OCI-LY3 (cell line): ENCODE results near the gene STH.

Experiments used
- H2AFZ ChIP-seq: fragments of 200-600, 300-600 bp; shearing (Covaris generic); 2 replicates; pipeline ENCODE4 v1.6.0; 2014; ENCODE audit warnings: antibody characterized with exemption, low read depth, low read length
- H3K27ac ChIP-seq: fragments of 200-600, 300-600 bp; sonication (generic); 2 replicates; pipeline ENCODE4 v1.5.1; 2014; ENCODE audit warnings: mild to moderate bottlenecking, low read length, moderate library complexity, mixed read lengths
- H3K27me3 ChIP-seq: fragments of 200-600, 300-600 bp; sonication (generic); 2 replicates; pipeline ENCODE4 v1.6.1; 2014; ENCODE audit warnings: low read depth, low read length, mixed read lengths
- H3K36me3 ChIP-seq: fragments of 200-600, 300-600 bp; sonication (generic); replicated peaks from 2 replicates; pipeline ENCODE3; 2014; ENCODE audit warnings: low read depth, low read length, mixed read lengths
- H3K4me1 ChIP-seq: fragments of 300-600, 200-600 bp; sonication (generic); 2 replicates; pipeline ENCODE4 v1.6.1; 2014; ENCODE audit warnings: low read length, mixed read lengths
- H3K4me2 ChIP-seq: fragments of 200-600, 300-600 bp; sonication (generic); 2 replicates; pipeline ENCODE4 v1.6.1; 2014; ENCODE audit warnings: low read length, mixed read lengths
- H3K4me3 ChIP-seq: fragments of 300-600, 200-600 bp; sonication (generic); 2 replicates; pipeline ENCODE4 v1.5.1; 2014; ENCODE audit warnings: antibody characterized with exemption, mild to moderate bottlenecking, low read length, moderate library complexity
- H3K79me2 ChIP-seq: fragments of 300-600, 200-600 bp; shearing (Covaris generic); 2 replicates; pipeline ENCODE4 v1.6.1; 2014; ENCODE audit warnings: mild to moderate bottlenecking, low read length, mixed read lengths
- H3K9ac ChIP-seq: fragments of 300-600, 200-600 bp; shearing (Covaris generic); 2 replicates; pipeline ENCODE4 v1.6.0; 2014; ENCODE audit warnings: mild to moderate bottlenecking, low read length, moderate library complexity
- H3K9me3 ChIP-seq: fragments of 200-600, 300-600 bp; shearing (Covaris generic); 2 replicates; pipeline ENCODE4 v1.6.1; 2014; ENCODE audit warnings: low read length, mixed read lengths; ENCODE audit not compliant: insufficient read depth
- H4K20me1 ChIP-seq: fragments of 200-600, 300-600 bp; sonication (generic); 2 replicates; pipeline ENCODE4 v1.6.1; 2016; ENCODE audit warnings: low read length, mixed read lengths; ENCODE audit not compliant: insufficient read depth
- CTCF ChIP-seq: fragments of 200-600, 300-600 bp; sonication (generic); IDR thresholded peaks from 2 replicates; pipeline ENCODE4 v1.5.1; 2014; ENCODE audit warnings: antibody characterized with exemption, low read length, low read depth
- EZH2phosphoT487 ChIP-seq: fragments of 200-600 bp; shearing (Covaris generic); IDR thresholded peaks from 2 replicates; pipeline ENCODE4 v1.6.1; 2018; ENCODE audit warnings: antibody characterized with exemption, mixed run types, low read depth

STH gene

DNA sequence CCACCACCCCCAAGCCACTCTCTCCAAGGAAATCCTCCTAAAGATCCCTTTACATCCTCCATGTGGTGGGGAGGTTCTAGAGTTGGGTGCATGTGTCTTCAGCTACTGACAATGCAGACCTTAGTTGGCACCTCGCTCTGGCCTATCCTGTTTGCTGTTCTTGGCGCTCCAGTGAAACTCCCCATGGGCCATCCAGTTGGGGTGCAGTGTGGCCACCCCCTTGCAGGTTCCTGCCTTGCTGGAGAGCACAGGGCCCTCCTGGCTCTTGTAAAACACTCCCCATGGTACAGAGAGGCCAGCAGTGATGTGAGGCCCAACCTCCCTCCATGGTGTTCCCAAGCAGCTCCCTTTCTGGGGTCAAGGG is 22.7 kb upstream of the STH start:
- Histone ChIP-seq H3K4me2 (no peak overlapping the region), H3K79me2 (no peaks in the 10 kb centered on the region)

GRCh38 chr17:45976755-45977505 is 22.1 kb upstream of the STH start:
- Histone ChIP-seq H2AFZ (no peak overlapping the region), H3K36me3 (no peaks in the 10 kb centered on the region), H3K4me1 (peaks cover 16% of the 10 kb centered on the region), H4K20me1 (no peaks in the 10 kb centered on the region), H3K9me3 (no peaks in the 10 kb centered on the region), H3K27ac (no peak overlapping the region), H3K79me2 (no peaks in the 10 kb centered on the region), H3K27me3 (0 out of 2 replicates have a peak, but pooled peaks cover 6% of the 10 kb centered on the region), H3K4me3 (no peak overlapping the region), H3K4me2 (no peak overlapping the region), H3K9ac (no peak overlapping the region)
- TF ChIP-seq CTCF (no peak), EZH2phosphoT487 (no peak)

More for the DNA sequence above, 22.7 kb upstream of the STH start:
- 0 out of 2 replicates have a peak, but pooled peaks cover 6% of the 10 kb centered on the region for H3K27me3 ChIP-seq
- H2AFZ ChIP-seq = no peak overlapping the region
- H3K4me3 ChIP-seq = no peak overlapping the region
- no peak overlapping the region for H3K9ac ChIP-seq
- no peaks in the 10 kb centered on the region for H3K9me3 ChIP-seq
- peaks cover 16% of the 10 kb centered on the region for H3K4me1 ChIP-seq
- TF ChIP-seq CTCF (no peak), EZH2phosphoT487 (no peak)
- no peak overlapping the region for H3K27ac ChIP-seq
- no peaks in the 10 kb centered on the region for H4K20me1 ChIP-seq
- no peaks in the 10 kb centered on the region for H3K36me3 ChIP-seq

DNA sequence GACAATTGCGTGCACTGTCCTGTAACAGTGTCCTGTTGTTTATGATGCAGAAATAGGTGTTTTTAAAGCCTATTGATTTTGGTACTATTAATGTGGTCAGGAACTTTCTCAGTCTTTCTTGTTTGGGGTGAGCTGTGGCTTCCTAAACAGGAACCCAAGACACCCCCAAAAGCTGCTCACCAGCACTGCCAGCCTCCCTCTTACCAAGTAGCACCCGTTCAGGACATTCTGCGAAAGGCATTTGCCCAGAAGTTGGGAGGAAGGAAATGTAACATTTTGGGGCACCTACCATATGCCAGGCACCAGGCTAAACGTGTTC is 21.6 kb upstream of the STH start:
- no peaks in the 10 kb centered on the region for H3K9me3 ChIP-seq
- no peaks in the 10 kb centered on the region for H3K79me2 ChIP-seq
- no peak overlapping the region for H3K4me3 ChIP-seq
- peaks cover 16% of the 10 kb centered on the region for H3K4me1 ChIP-seq
- 0 out of 2 replicates have a peak, but pooled peaks cover 5% of the 10 kb centered on the region for H3K27me3 ChIP-seq
- no peak overlapping the region for H2AFZ ChIP-seq
- H3K36me3 ChIP-seq = no peaks in the 10 kb centered on the region
- no peaks in the 10 kb centered on the region for H4K20me1 ChIP-seq
- no peak overlapping the region for H3K9ac ChIP-seq
- no peak overlapping the region for H3K27ac ChIP-seq
- no peak overlapping the region for H3K4me2 ChIP-seq
- no peak for TF ChIP-seq EZH2phosphoT487
- no peak for TF ChIP-seq CTCF

DNA sequence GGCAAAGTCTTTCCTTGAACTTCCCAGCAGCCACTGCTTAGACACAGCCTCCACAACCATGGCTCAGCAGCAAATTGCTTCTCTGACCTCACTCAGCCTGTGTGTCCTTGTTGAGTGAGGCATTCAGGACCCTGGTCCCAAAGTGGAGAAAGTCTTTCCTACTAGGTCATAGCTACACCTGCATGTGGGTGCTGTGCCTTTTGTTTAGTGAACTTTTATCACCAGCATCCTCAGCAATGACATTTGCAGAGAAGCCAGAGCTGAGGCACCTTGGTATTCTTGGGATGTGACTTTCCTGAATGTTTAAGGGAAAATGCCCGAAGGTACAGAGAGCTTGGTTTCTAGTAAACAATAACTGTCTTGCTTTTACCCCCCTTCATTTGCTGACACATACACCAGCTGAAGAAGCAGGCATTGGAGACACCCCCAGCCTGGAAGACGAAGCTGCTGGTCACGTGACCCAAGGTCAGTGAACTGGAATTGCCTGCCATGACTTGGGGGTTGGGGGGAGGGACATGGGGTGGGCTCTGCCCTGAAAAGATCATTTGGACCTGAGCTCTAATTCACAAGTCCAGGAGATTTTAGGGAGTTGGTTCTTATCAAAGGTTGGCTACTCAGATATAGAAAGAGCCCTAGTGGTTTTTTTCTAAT is 20.9 kb upstream of the STH start:
- no peak overlapping the region for H3K27ac ChIP-seq
- no peak overlapping the region for H3K4me3 ChIP-seq
- H3K9ac ChIP-seq = no peak overlapping the region
- TF ChIP-seq CTCF = no peak
- H3K4me2 ChIP-seq = no peak overlapping the region
- no peaks in the 10 kb centered on the region for H3K9me3 ChIP-seq
- no peaks in the 10 kb centered on the region for H4K20me1 ChIP-seq
- no peaks in the 10 kb centered on the region for H3K36me3 ChIP-seq
- no peaks in the 10 kb centered on the region for H3K79me2 ChIP-seq
- 0 out of 2 replicates have a peak, but pooled peaks cover 4% of the 10 kb centered on the region for H3K27me3 ChIP-seq
- H2AFZ ChIP-seq = no peak overlapping the region
- peaks cover 16% of the 10 kb centered on the region for H3K4me1 ChIP-seq
